Activated CD8-positive, alpha-beta memory T cell treated with anti-CD3 and anti-CD28 coated beads, Interleukin-2, amount 50 U/mL, for 24 hours (primary cell): ENCODE measurements around the gene SMC2.

Source experiments
- DNase-seq: peaks from one replicate; pipeline ENCODE4 v3.0.0-alpha.2; 2020; ENCODE audit errors: extremely low read depth

SMC2 gene

GRCh38 chr9:104104360-104104759 lies 10.3 kb downstream of the SMC2 start:
- no peak for DNase-seq

- DNase-seq: no peak
These were observed 13.7 kb downstream of the SMC2 start for GRCh38 chr9:104107799-104108198.

DNA sequence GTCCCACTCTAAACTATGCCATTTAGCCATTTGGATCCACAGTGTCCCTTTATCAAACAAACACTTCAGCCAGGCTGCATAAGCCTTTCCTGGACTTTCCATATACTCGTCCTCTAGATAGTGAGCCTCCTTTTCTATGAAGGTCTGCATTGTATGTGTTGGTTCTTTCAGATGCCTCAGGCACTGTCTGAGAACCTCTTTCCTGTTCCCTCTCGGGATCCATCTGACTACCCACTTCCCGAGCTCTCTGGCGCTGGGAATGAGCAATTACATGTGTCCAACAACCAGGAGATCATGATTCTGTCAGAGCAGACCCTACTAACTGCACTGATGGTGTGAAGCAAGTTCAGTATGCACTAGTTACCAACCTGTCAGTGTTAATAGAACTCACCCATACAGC lies 14.2 kb downstream of the SMC2 start:
- no peak for DNase-seq

GRCh38 chr9:104110509-104110908 lies 16.4 kb downstream of the SMC2 start:
- no peak for DNase-seq

DNA sequence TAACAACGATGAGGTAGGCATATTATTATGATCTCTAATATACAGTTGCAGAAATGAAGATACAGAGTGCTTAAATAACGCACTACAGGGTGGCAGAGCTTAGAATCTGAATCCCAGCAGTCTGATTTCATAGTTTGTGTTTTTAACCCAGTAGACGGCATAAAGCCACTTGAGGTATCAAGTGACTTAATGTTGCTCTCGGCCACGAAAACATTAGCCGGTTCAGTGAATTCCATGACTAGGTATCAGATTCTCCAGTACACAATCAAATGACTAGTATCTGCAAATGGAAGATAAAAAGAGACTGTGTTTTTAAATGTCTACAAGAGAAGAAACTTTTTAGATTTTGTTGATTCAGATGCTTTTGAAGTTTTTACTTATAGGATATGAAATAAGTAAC lies 24.8 kb downstream of the SMC2 start:
- no peak for DNase-seq

DNA sequence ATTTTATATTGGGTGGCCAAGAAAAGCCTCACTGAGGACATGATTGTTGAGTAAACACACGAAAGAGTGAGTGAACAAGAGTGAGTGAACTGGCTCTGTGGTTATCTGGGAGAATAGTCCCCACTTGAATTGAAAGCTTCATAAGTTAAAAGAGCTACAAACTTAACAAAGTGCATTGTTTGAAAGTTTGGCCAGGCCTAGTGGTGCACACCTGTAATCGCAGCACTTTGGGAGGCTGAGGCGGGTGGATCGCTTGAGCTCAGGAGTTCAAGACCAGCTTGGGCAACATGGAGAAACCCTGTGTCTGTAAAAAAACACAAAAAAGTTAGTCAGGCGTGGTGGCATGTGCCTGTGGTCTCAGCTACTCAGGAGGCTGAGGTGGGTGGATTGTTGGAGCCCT lies 26.9 kb downstream of the SMC2 start:
- no peak for DNase-seq

DNA sequence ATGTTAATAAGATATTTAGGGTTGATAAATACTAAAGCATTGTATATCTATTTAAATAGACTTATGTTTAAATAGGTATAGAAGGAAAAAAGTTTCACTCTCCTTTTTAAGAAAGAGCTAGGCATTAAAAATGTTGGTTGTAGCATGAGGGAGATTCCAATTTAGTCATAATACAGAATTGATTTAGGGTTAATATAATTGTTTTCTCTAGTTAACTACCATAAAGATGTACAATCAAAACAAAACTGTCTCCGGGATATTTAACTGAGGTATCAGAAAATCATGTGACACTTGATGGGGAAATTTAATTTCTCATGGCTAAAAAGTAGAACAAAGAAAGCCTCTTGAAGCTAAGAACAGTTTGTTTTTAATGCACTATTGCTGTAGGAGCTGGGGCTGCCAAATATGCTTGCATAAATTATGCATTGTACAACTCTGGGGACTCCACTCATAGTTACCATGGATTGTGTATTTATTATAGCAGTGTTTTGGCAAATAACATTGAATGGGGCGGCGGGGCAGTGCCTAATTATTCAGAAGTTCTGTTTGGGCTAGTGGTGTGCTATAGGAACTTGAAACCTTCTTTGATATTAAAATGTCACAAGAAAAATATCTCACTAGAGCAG lies 44.2 kb downstream of the SMC2 start:
- DNase-seq: no peak

GRCh38 chr9:104142799-104143549 lies 48.9 kb downstream of the SMC2 start:
- DNase-seq: no peak

GRCh38 chr9:104143550-104143910 lies 49.4 kb downstream of the SMC2 start:
- DNase-seq: no peak

DNA sequence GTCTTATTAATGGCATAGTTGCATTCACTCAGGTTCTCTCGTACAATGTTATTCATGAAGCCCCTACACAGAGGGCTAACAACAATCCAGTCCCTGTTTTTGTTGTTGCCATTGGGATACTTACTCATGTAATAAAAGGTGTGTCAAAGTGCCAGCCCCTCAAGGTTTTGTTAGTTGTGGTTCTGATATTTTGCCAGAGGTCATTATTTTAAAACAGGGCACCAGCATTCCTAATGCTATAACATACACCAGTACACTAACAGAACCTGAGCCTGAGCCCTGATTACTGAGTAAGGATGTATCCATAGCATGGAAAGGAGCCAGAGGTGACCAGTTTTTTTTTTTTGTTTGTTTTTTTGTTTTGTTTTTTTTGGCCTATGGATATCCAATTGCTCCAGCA lies 50.2 kb downstream of the SMC2 start:
- DNase-seq: no peak

GRCh38 chr9:104173067-104173466 lies 79.0 kb downstream of the SMC2 start:
- no peak for DNase-seq

DNA sequence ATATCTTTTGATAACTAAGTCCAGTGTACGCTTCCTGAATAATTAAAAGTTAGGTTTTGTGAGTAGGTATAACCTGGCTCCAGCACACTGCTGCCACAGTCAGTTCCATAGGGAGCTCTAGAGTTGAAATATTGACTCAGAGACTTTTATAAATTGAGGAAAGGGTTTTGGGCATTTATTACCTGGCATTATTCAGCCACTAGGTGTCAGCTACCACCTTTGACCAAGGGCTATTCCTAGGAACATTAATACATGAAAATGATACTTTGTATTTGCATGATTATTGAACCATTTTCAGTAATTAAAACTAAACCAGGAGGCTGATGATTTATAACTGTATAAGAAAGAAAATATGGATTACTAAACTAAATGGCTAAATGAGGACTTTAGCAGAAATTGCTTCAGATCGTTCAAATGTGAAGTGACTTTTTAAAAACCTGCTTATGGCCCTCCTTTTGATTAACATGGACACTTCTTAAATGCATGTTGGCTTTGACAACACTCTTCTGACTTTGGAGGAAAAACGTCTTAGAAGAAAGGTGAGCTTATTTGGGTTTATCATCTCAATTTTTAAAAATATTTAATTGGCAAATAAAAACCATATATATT lies 83.0 kb downstream of the SMC2 start:
- DNase-seq: no peak

GRCh38 chr9:104177676-104178075 lies 83.6 kb downstream of the SMC2 start:
- DNase-seq: no peak
